SU-DHL-6 (cell line): ENCODE results near the gene WWOX.

Experiments used
- H2AFZ ChIP-seq: fragments of 200-600 bp; sonication (generic); 2 replicates; pipeline ENCODE4 v1.6.1; 2014; ENCODE audit warnings: low read depth, mild to moderate bottlenecking, moderate library complexity, mixed read lengths, antibody characterized with exemption, low read length; ENCODE audit not compliant: severe bottlenecking
- H3F3A ChIP-seq: fragments of 200-600 bp; shearing (Covaris generic); 2 replicates; pipeline ENCODE4 v1.6.0; 2016; ENCODE audit warnings: antibody characterized with exemption, mild to moderate bottlenecking; ENCODE audit not compliant: insufficient read depth
- H3K27ac ChIP-seq: fragments of 200-600 bp; sonication (generic); 2 replicates; pipeline ENCODE4 v1.5.1; 2016; ENCODE audit warnings: low read depth, mild to moderate bottlenecking, low read length, moderate library complexity, mixed read lengths
- H3K27me3 ChIP-seq: fragments of 200-600 bp; sonication (generic), shearing (Covaris generic); 2 replicates; pipeline ENCODE4 v1.6.0; 2014; ENCODE audit warnings: mild to moderate bottlenecking, low read length
- H3K36me3 ChIP-seq: fragments of 200-600 bp; sonication (generic); 2 replicates; pipeline ENCODE4 v1.6.1; 2014; ENCODE audit warnings: mild to moderate bottlenecking, low read length, mixed read lengths
- H3K4me2 ChIP-seq: fragments of 300-600, 200-600 bp; shearing (Covaris generic), sonication (generic); 2 replicates; pipeline ENCODE4 v1.6.0; 2014; ENCODE audit warnings: low read length, low read depth, mild to moderate bottlenecking; ENCODE audit not compliant: poor library complexity, severe bottlenecking
- H3K4me3 ChIP-seq: fragments of 200-600 bp; sonication (generic); 2 replicates; pipeline ENCODE4 v1.5.1; 2014; ENCODE audit warnings: antibody characterized with exemption, low read length, mild to moderate bottlenecking, mixed read lengths; ENCODE audit not compliant: insufficient read depth, poor library complexity, severe bottlenecking
- H3K79me2 ChIP-seq: fragments of 200-600 bp; sonication (generic); 2 replicates; pipeline ENCODE4 v1.6.1; 2014; ENCODE audit warnings: mild to moderate bottlenecking, low read length, moderate library complexity; ENCODE audit not compliant: insufficient read depth
- H3K9ac ChIP-seq: fragments of 200-600 bp; sonication (generic); 2 replicates; pipeline ENCODE4 v1.7.0; 2014; ENCODE audit warnings: mild to moderate bottlenecking, low read length
- H3K9me2 ChIP-seq: fragments of 200-600 bp; sonication (generic); replicated peaks from 2 replicates; pipeline ENCODE4 v1.6.1; 2014; ENCODE audit warnings: low read length; ENCODE audit not compliant: insufficient read depth
- H3K9me3 ChIP-seq: fragments of 200-600 bp; sonication (generic); 2 replicates; pipeline ENCODE4 v1.6.1; 2014; ENCODE audit warnings: low read length, mixed read lengths; ENCODE audit not compliant: insufficient read depth
- H4K20me1 ChIP-seq: fragments of 200-600 bp; sonication (generic); 2 replicates; pipeline ENCODE4 v1.6.1; 2014; ENCODE audit warnings: low read depth, mild to moderate bottlenecking, antibody characterized with exemption, low read length, moderate library complexity, mixed read lengths
- EZH2phosphoT487 ChIP-seq: fragments of 200-600 bp; sonication (generic), shearing (Covaris generic); conservative IDR thresholded peaks from 2 replicates; pipeline ENCODE4 v1.6.1; 2018; ENCODE audit warnings: mild to moderate bottlenecking, antibody characterized with exemption, low read length, moderate library complexity, mixed read lengths
- TF ChIP-seq, protein P1 (sequence below): fragments of 200-600 bp; sonication (generic); IDR thresholded peaks from one replicate; pipeline ENCODE4 v1.5.1; 2017; ENCODE audit warnings: antibody characterized with exemption, mild to moderate bottlenecking, low read length, moderate library complexity; ENCODE audit not compliant: insufficient read depth, poor library complexity, severe bottlenecking

WWOX gene

DNA sequence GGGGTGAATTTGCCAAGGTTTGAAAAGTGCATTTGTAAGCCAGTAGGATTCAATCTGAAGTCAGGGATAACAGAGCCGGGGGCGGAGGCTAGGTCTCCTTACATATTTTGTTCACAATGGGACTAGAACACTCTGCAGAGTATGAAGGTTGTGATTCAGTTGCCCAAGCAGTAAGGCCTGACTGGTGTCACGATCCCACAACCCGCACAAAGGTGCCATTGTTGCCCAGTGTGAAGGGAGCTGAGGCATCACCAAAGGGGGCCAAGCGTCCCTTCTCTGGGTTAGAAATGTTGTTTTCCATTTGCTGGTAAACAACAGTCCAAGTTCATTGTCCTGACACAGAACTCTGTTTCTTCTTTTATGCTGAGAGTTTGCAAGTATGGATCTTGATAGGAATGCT lies 1029.3 kb downstream of the WWOX start:
- TF ChIP-seq, protein P1, sequence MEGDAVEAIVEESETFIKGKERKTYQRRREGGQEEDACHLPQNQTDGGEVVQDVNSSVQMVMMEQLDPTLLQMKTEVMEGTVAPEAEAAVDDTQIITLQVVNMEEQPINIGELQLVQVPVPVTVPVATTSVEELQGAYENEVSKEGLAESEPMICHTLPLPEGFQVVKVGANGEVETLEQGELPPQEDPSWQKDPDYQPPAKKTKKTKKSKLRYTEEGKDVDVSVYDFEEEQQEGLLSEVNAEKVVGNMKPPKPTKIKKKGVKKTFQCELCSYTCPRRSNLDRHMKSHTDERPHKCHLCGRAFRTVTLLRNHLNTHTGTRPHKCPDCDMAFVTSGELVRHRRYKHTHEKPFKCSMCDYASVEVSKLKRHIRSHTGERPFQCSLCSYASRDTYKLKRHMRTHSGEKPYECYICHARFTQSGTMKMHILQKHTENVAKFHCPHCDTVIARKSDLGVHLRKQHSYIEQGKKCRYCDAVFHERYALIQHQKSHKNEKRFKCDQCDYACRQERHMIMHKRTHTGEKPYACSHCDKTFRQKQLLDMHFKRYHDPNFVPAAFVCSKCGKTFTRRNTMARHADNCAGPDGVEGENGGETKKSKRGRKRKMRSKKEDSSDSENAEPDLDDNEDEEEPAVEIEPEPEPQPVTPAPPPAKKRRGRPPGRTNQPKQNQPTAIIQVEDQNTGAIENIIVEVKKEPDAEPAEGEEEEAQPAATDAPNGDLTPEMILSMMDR: no peak
- TF ChIP-seq EZH2phosphoT487: no peak
- no peaks in the 10 kb centered on the region for H3K79me2 ChIP-seq
- no peaks in the 10 kb centered on the region for H3K36me3 ChIP-seq
- no peaks in the 10 kb centered on the region for H3K9me3 ChIP-seq
- H4K20me1 ChIP-seq: no peaks in the 10 kb centered on the region
- H2AFZ ChIP-seq: no peak overlapping the region
- no peak overlapping the region for H3K27ac ChIP-seq
- H3K27me3 ChIP-seq: no peaks in the 10 kb centered on the region
- no peak overlapping the region for H3K4me2 ChIP-seq
- H3F3A ChIP-seq: no peaks in the 10 kb centered on the region
- no peak overlapping the region for H3K9ac ChIP-seq
- H3K4me3 ChIP-seq: no peak overlapping the region
- no peaks in the 10 kb centered on the region for H3K9me2 ChIP-seq

DNA sequence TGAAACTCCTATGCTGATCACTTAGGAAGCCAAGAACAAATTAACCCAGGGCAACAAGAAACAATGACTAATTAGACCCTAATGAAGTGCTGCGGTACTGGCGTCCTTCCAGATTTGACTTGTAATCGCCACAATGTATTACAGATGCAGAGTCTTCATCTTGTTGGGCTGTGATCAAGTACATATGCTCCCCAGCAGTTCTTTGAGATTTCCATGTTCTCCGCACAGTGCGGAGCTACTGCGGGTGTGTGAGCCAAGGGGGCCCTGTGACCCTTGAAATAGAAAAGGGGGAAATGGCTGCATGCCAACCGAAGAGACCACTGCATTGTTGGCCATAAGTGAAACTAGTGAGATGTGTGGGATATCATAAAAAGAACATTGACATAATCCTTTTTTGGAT lies 1031.2 kb downstream of the WWOX start:
- Histone ChIP-seq H3K79me2 (no peaks in the 10 kb centered on the region), H3K36me3 (no peaks in the 10 kb centered on the region), H3K9ac (no peak overlapping the region), H3K4me2 (no peak overlapping the region), H3F3A (no peaks in the 10 kb centered on the region), H3K27me3 (no peaks in the 10 kb centered on the region), H2AFZ (no peak overlapping the region), H4K20me1 (no peaks in the 10 kb centered on the region), H3K27ac (no peak overlapping the region), H3K4me3 (no peak overlapping the region), H3K9me2 (no peaks in the 10 kb centered on the region), H3K9me3 (no peaks in the 10 kb centered on the region)
- TF ChIP-seq, protein P1: no peak
- no peak for TF ChIP-seq EZH2phosphoT487

DNA sequence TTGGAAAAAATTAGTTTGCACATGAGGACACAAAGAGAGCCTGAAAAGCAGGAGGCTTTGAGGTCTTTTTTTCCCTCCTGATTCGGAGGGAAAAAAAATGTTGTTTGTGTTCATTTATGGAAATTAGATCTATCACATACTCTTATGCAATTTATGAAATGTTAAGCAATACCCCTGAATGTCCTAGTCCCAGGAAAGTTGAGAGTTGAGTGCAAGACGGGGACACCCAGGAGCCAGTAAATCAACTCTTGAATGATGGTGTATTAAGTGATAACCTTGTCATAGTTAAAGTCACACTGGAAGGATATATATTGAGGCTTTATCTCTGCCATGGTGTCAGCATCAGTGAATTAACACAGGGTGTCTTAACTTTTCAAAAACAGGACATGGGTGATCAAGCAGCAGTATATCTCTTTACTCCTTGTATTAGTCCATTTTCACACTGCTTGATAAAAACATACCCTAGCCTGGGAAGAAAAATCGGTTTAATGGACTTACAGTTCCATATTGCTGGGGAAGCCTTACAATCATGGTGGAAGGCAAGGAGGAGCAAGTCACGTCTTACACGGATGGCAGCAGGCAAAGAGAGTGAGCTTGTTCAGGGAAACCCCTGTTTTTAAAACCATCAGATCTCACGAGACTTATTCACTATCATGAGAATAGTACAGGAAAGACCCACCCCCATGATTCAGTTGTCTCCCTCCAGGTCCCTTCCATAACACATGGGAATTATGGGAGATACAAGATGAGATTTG lies 1032.0 kb downstream of the WWOX start:
- H3K27me3 ChIP-seq: no peaks in the 10 kb centered on the region
- H2AFZ ChIP-seq: no peak overlapping the region
- no peaks in the 10 kb centered on the region for H3K9me2 ChIP-seq
- H3K9ac ChIP-seq: no peak overlapping the region
- TF ChIP-seq, protein P1: no peak
- no peak for TF ChIP-seq EZH2phosphoT487
- H3K27ac ChIP-seq: no peak overlapping the region
- H3K36me3 ChIP-seq: no peaks in the 10 kb centered on the region
- no peaks in the 10 kb centered on the region for H3F3A ChIP-seq
- H3K79me2 ChIP-seq: no peaks in the 10 kb centered on the region
- no peaks in the 10 kb centered on the region for H4K20me1 ChIP-seq
- no peaks in the 10 kb centered on the region for H3K9me3 ChIP-seq
- no peak overlapping the region for H3K4me2 ChIP-seq
- H3K4me3 ChIP-seq: no peak overlapping the region
